Neuron (in vitro differentiated cells): ENCODE results near the gene SCNN1G.
"Not testable (repeated sequence)": the region's sequence is repeated elsewhere in the genome, so short reads cannot be mapped to it uniquely, and the experiment has no call there.

Experiments
- H2AFZ ChIP-seq: one replicate; pipeline ENCODE4 v1.6.1; 2013; ENCODE audit warnings: low read depth, mild to moderate bottlenecking, inconsistent platforms, low read length, moderate library complexity
- H3K27me3 ChIP-seq: one replicate; pipeline ENCODE4 v1.6.1; 2013; ENCODE audit warnings: low read length; ENCODE audit not compliant: insufficient read depth
- H3K36me3 ChIP-seq: one replicate; pipeline ENCODE4 v1.6.1; 2013; ENCODE audit warnings: low read length; ENCODE audit not compliant: insufficient read depth
- H3K4me1 ChIP-seq: one replicate; pipeline ENCODE4 v1.6.1; 2013; ENCODE audit warnings: low read length; ENCODE audit not compliant: insufficient read depth
- H3K4me3 ChIP-seq: 2 replicates; pipeline ENCODE4 v1.5.1; 2013; ENCODE audit warnings: mild to moderate bottlenecking, low read length, moderate library complexity
- H3K9me3 ChIP-seq: one replicate; pipeline ENCODE4 v1.6.1; 2013; ENCODE audit warnings: low read length

The SCNN1G gene, protein sequence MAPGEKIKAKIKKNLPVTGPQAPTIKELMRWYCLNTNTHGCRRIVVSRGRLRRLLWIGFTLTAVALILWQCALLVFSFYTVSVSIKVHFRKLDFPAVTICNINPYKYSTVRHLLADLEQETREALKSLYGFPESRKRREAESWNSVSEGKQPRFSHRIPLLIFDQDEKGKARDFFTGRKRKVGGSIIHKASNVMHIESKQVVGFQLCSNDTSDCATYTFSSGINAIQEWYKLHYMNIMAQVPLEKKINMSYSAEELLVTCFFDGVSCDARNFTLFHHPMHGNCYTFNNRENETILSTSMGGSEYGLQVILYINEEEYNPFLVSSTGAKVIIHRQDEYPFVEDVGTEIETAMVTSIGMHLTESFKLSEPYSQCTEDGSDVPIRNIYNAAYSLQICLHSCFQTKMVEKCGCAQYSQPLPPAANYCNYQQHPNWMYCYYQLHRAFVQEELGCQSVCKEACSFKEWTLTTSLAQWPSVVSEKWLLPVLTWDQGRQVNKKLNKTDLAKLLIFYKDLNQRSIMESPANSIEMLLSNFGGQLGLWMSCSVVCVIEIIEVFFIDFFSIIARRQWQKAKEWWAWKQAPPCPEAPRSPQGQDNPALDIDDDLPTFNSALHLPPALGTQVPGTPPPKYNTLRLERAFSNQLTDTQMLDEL

GRCh38 chr16:23182679-23183542, at the start of gene SCNN1G:
TSS of gene SCNN1G (plus strand) at chr16:23182745. CDS start at chr16:23186272, 3,527 bp downstream.
- Histone ChIP-seq H3K27me3 (peaks cover 48% of the 10 kb centered on the region), H3K4me3 (no peak within 1 kb of the TSS), H3K9me3 (no peaks in the 10 kb centered on the region), H3K4me1 (peaks cover 2% of the 10 kb centered on the region), H3K36me3 (no peaks in the 10 kb centered on the region), H2AFZ (no peak within 1 kb of the TSS)

DNA sequence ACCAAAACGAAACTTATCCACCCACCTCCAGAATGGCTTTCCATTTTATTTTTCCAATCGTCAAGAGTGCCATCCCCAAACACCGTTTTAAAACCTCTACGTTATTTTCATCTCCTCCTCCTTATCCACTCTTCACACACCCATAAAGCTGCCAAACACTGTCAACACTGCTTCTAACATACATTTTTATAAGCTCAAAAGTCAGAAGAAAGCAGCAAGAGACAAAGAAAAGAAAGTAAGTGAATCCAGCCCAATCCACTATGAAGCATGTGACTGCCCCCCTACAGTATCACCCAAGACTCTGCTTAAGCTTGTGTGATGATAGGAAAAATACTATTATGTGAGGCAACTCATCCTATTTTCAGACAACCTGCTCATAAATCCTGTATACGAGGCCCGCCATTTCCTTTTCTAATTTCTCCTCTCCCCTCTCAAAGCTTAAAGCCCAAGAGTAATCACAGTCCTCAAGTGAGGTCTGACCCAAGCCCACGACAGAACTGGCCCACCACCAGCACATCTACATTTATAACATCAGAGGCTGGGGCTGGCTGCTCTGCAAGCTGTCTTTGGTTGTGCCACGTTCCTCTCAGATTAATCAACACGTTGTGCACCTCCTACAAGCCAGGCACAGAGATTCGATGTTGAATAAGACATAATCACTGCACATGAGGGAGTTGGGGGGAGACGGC, 49.6 kb upstream of the SCNN1G start:
- Histone ChIP-seq H3K9me3 (peaks cover 2% of the 10 kb centered on the region), H2AFZ (no peak overlapping the region), H3K4me3 (no peak overlapping the region), H3K4me1 (no peaks in the 10 kb centered on the region), H3K36me3 (no peaks in the 10 kb centered on the region), H3K27me3 (no peaks in the 10 kb centered on the region)

GRCh38 chr16:23134274-23134673, 48.3 kb upstream of the SCNN1G start:
- Histone ChIP-seq H3K36me3 (no peaks in the 10 kb centered on the region), H3K4me3 (no peak overlapping the region), H3K9me3 (peaks cover 4% of the 10 kb centered on the region), H2AFZ (no peak overlapping the region), H3K4me1 (no peaks in the 10 kb centered on the region), H3K27me3 (no peaks in the 10 kb centered on the region)

- Histone ChIP-seq H3K4me1 (no peaks in the 10 kb centered on the region), H3K4me3 (no peak overlapping the region)
These were observed 45.3 kb upstream of the SCNN1G start for GRCh38 chr16:23137256-23137655.

DNA sequence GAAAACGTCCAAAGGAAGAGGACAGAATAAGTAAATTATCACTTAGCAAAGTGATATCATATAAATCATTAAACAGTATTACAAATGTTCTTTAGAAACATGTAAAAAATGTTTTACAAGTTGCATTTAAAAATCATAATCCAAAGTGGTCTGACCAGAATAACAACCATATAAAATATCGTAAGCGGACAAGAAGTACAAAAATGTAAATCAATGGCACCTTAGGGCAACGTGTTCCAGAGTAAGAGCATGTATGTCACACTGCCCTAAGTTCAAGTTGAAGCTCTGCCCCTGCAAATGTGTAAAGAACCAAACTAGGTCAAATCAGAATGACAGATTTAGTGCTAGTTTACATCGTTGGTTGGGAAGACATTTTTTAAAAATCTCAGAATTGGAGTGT, 44.7 kb upstream of the SCNN1G start:
- no peak overlapping the region for H3K4me3 ChIP-seq
- H3K9me3 ChIP-seq: peaks cover 4% of the 10 kb centered on the region
- no peaks in the 10 kb centered on the region for H3K4me1 ChIP-seq
- H3K27me3 ChIP-seq: no peaks in the 10 kb centered on the region
- no peaks in the 10 kb centered on the region for H3K36me3 ChIP-seq
- H2AFZ ChIP-seq: no peak overlapping the region

More at GRCh38 chr16:23137256-23137655, 45.3 kb upstream of the SCNN1G start:
- peaks cover 4% of the 10 kb centered on the region for H3K9me3 ChIP-seq
- H2AFZ ChIP-seq: no peak overlapping the region
- H3K36me3 ChIP-seq: no peaks in the 10 kb centered on the region
- no peaks in the 10 kb centered on the region for H3K27me3 ChIP-seq

- no peak overlapping the region for H3K4me3 ChIP-seq
- peaks cover 4% of the 10 kb centered on the region for H3K4me1 ChIP-seq
- no peaks in the 10 kb centered on the region for H3K36me3 ChIP-seq
- no peaks in the 10 kb centered on the region for H3K27me3 ChIP-seq
- no peak overlapping the region for H2AFZ ChIP-seq
- H3K9me3 ChIP-seq: peaks cover 4% of the 10 kb centered on the region
These were observed 42.4 kb upstream of the SCNN1G start for GRCh38 chr16:23140107-23140506.

DNA sequence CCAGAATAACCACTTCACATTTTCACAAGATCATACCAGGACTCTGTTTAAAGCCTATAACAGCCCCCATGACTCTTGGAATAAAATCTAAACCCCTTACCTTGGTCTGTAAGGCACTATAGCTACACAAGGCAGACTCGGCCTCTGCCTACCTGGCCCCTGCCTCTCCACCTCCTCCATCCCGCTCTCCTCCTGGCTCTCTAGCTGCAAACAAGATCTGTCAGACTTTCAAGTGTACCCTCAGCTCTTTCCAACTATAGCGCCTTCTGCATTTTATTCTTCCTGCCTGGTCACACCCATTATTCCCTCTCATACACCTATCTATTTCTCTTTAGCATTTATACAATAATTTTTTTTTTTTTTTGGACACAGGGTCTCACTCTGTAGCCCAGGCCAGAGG, 41.5 kb upstream of the SCNN1G start:
- Histone ChIP-seq H3K27me3 (no peaks in the 10 kb centered on the region), H3K36me3 (no peaks in the 10 kb centered on the region), H3K4me3 (no peak overlapping the region), H3K9me3 (peaks cover 4% of the 10 kb centered on the region), H3K4me1 (peaks cover 8% of the 10 kb centered on the region), H2AFZ (no peak overlapping the region)

GRCh38 chr16:23141500-23141899, 41.0 kb upstream of the SCNN1G start:
- peaks cover 8% of the 10 kb centered on the region for H3K4me1 ChIP-seq
- H2AFZ ChIP-seq: no peak overlapping the region

GRCh38 chr16:23141959-23142740, 40.4 kb upstream of the SCNN1G start:
- Histone ChIP-seq H2AFZ (no peak overlapping the region), H3K36me3 (no peaks in the 10 kb centered on the region), H3K4me1 (peaks cover 8% of the 10 kb centered on the region), H3K9me3 (peaks cover 4% of the 10 kb centered on the region), H3K27me3 (no peaks in the 10 kb centered on the region), H3K4me3 (no peak overlapping the region)

More at GRCh38 chr16:23141500-23141899, 41.0 kb upstream of the SCNN1G start:
- H3K4me3 ChIP-seq: no peak overlapping the region
- H3K36me3 ChIP-seq: no peaks in the 10 kb centered on the region
- H3K9me3 ChIP-seq: peaks cover 4% of the 10 kb centered on the region
- H3K27me3 ChIP-seq: no peaks in the 10 kb centered on the region

GRCh38 chr16:23143391-23143790, 39.2 kb upstream of the SCNN1G start:
- H3K36me3 ChIP-seq: no peaks in the 10 kb centered on the region
- peaks cover 12% of the 10 kb centered on the region for H3K4me1 ChIP-seq
- H2AFZ ChIP-seq: no peak overlapping the region
- no peaks in the 10 kb centered on the region for H3K9me3 ChIP-seq
- no peaks in the 10 kb centered on the region for H3K27me3 ChIP-seq
- H3K4me3 ChIP-seq: no peak overlapping the region

DNA sequence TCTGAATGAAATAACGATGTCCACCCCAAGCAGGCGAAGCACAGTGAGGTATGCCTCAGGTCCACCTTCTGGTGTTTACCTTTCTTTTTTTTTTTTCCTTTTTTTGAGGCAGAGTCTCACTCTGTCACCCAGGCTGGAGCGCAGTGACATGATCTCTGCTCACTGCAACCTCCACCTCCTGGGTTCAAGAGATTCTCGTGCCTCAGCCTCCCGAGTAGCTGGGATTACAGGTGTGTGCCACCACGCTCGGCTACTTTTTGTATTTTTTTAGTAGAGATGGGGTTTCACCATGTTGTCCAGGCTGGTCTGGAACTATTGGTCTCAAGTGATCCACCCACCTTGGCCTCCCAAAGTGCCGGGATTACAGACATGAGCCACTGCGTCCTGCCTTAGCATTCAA, 38.2 kb upstream of the SCNN1G start:
- not testable (repeated sequence) for H3K4me3 ChIP-seq, H3K27me3 ChIP-seq, H3K36me3 ChIP-seq, H2AFZ ChIP-seq, H3K9me3 ChIP-seq
- peaks cover 12% of the 10 kb centered on the region for H3K4me1 ChIP-seq

DNA sequence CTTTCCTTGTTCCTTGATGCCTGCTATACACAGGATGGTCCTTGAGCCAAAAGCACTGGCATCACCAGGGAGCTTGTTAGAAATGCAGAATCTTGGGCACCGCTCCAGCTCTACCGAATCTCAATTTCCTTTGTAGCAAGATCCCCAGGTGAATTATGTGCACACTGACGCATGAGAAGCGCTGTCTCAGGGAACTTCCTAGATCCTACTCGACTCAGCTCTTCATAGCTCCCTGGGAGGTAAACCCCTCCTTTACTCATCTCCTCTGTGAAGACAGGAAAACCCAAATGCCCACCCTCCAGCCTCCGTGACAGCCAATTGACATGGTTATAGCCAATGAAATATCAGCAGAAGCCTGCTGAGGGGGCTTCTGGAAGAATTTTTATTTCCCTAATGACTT, 37.4 kb upstream of the SCNN1G start:
- no peak overlapping the region for H2AFZ ChIP-seq
- H3K9me3 ChIP-seq: no peaks in the 10 kb centered on the region
- H3K36me3 ChIP-seq: no peaks in the 10 kb centered on the region
- H3K4me1 ChIP-seq: peaks cover 12% of the 10 kb centered on the region
- H3K4me3 ChIP-seq: no peak overlapping the region
- no peaks in the 10 kb centered on the region for H3K27me3 ChIP-seq
